Upper lobe of left lung (tissue), 4 donors: ENCODE measurements around the gene CDH15.

Source experiments
- EP300 ChIP-seq, 4 donors: sonication (generic); formaldehyde crosslinking; IDR thresholded peaks; one replicate each; pipeline ENCODE4 v1.5.1; 2017; ENCODE audit warnings: antibody characterized with exemption in 4 of 4, control low read depth in 2 of 4
- POLR2A ChIP-seq, 4 donors: fragments of 450-650 bp; IDR thresholded peaks; one replicate each; pipeline ENCODE4 v1.5.1; 2016 to 2017; ENCODE audit warnings: antibody characterized with exemption in 4 of 4, mild to moderate bottlenecking in 2 of 4
- POLR2AphosphoS5 ChIP-seq, 2 donors: sonication (generic); formaldehyde crosslinking; IDR thresholded peaks; one replicate each; pipeline ENCODE4 v1.5.1; 2017; ENCODE audit warnings: antibody characterized with exemption in 2 of 2
- TF ChIP-seq, protein P1 (sequence below), 6 experiments: fragments of 450-650 bp in 4 of 6; fragments of 200-600 bp in 2 of 6; sonication (generic) in 2 of 6; IDR thresholded peaks; one replicate each; pipeline ENCODE4 v1.5.1; 2016 to 2019; ENCODE audit warnings: antibody characterized with exemption in 6 of 6

GRCh38 chr16:89174877-89175276, 3.3 kb downstream of the CDH15 start:
- TF ChIP-seq, protein P1, sequence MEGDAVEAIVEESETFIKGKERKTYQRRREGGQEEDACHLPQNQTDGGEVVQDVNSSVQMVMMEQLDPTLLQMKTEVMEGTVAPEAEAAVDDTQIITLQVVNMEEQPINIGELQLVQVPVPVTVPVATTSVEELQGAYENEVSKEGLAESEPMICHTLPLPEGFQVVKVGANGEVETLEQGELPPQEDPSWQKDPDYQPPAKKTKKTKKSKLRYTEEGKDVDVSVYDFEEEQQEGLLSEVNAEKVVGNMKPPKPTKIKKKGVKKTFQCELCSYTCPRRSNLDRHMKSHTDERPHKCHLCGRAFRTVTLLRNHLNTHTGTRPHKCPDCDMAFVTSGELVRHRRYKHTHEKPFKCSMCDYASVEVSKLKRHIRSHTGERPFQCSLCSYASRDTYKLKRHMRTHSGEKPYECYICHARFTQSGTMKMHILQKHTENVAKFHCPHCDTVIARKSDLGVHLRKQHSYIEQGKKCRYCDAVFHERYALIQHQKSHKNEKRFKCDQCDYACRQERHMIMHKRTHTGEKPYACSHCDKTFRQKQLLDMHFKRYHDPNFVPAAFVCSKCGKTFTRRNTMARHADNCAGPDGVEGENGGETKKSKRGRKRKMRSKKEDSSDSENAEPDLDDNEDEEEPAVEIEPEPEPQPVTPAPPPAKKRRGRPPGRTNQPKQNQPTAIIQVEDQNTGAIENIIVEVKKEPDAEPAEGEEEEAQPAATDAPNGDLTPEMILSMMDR (IDR thresholded peaks at IDR 0.05) = no peak
- no peak for TF ChIP-seq POLR2AphosphoS5 (IDR thresholded peaks at IDR 0.05)
- TF ChIP-seq POLR2A (IDR thresholded peaks at IDR 0.05) = no peak
- no peak for TF ChIP-seq EP300 (IDR thresholded peaks at IDR 0.05)
